ENCODE data around the gene ANKRD6.
"Not testable (repeated sequence)": the region's sequence is repeated elsewhere in the genome, so short reads cannot be mapped to it uniquely, and the experiment has no call there.

The ANKRD6 gene

DNA sequence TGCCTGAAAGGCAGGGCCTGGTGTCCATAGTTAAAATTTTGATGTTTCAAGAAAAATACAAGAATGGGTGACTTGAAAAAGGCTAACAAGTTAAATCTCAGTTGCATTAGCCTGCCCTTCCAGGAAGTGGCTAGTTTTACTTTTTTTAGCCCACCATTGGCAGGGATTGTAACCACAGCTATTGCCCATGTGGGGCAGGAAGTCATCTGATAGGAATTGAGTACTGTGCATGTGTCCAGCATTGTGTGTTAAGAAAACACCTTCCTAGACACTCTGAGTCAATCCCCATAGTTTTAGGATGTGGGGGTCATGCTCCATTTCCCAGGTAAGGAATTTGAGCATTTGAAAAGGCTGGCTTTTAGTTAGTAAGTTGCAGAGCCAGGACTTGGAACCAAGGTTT, 178.7 kb downstream of the ANKRD6 start:
- DNase-seq = no peak

GRCh38 chr6:89612121-89612520, 179.2 kb downstream of the ANKRD6 start:
- no peak for DNase-seq

DNA sequence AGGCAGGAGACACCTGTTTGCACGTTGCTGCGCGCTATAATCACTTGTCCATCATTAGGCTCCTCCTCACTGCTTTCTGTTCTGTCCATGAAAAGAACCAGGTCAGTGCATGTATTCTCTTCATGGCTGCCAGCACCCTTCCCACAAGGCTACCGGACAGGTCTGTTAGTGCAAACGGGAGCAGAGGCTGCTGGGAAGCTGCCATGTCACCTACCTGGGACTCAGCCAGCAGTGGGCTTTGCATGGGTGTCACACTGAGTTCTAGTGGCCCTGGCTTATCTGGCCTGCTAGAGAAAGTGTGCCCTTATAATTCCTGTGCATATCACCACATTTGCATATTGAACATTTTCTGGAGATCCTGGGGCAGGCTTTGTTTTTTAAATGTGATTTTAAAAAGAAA, 180.8 kb downstream of the ANKRD6 start:
- no peak for DNase-seq

DNA sequence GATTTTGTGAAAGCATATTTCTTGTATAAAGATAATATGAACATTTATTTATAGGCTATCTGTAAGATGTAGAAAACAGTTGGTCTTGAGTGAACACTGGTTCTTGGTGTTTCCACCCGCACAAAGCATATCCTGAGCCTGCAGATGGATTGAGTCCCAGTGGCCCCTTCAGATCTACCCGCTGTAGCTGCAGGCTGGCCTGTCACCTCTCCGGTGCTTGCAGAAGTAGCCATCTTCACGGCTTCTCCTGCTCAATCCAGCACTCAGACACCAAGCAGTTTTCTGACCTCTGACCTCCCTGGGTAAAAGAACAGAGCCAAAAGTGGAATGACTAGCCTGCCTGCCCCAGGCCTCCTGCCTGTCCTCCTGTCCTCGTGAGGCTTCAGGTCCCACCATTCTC, 182.9 kb downstream of the ANKRD6 start:
- no peak for DNase-seq

GRCh38 chr6:89616531-89616930, 183.6 kb downstream of the ANKRD6 start:
- no peak for DNase-seq

GRCh38 chr6:89618026-89618425, 185.1 kb downstream of the ANKRD6 start:
- no peak for DNase-seq

DNA sequence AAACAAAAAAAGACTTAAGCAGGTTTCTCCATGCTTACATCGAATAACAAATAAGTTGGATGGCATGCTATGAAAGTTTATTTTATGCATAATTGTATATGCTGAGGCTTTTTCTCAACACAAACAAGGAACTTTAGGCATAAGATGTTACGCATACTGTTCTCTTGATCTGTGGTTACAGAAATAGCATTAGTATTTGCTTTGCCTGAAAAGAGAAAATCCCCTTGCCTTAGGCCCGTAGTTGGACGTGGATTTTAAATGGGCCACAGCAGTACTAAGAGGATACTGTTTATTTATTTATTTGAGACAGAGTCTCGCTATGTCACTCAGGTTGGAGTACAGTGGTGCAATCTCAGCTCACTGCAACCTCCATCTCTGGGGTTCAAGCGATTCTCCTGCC, 186.6 kb downstream of the ANKRD6 start:
- DNase-seq = no peak

DNA sequence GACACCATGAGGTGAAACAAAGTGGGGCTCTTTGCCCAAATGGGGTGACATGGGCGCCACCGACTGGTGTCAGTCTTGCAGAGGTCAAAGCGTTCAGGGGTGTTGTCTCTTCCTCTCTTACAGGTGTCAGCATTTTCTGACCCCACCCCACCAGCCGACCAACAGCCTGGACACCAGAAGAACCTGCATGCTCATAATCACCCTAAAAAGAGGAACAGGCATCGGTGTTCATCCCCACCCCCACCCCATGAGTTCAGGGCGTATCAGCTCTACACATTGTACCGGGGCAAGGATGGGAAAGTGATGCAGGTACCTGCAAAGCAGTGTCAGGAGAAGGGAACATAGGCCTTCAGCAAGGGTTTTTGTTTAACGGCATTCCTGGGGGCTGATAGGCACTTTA, 190.8 kb downstream of the ANKRD6 start:
- DNase-seq = no peak

DNA sequence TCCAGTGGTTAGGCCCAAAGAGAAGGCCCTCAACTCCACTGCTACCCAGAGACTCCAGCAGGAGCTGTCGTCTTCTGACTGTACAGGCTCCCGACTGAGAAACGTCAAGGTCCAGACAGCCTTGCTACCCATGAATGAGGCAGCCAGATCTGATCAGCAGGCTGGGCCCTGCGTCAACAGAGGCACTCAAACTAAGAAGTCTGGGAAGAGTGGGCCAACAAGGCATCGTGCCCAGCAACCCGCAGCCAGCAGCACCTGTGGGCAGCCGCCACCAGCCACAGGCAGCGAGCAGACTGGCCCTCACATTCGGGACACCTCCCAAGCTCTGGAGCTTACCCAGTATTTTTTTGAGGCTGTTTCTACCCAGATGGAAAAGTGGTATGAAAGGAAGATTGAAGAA, 197.5 kb downstream of the ANKRD6 start:
- no peak for DNase-seq

GRCh38 chr6:89636412-89636811, 203.5 kb downstream of the ANKRD6 start:
- DNase-seq = not testable (repeated sequence)

DNA sequence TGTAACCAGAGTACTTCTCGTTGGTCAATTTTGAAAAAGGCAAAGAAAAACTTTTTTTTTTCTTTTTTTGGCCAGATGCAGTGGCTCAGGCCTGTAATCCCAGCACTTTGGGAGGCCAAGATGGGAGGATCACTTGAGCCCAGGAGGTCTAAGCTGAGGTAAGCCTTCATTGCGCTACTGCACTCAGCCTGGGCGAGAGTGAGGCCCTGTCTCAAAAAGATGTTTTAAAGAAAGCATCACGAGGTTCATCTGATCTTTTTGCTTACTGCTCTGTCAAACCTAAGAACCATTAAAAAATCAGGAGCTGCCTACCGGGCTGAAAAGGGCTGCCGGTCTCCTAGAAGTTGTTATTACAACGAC, 205.0 kb downstream of the ANKRD6 start:
- DNase-seq = no peak

- DNase-seq = peak; percentile 87 to 90
Observed at GRCh38 chr6:89638320-89639195, 205.6 kb downstream of the ANKRD6 start, which contains the start of gene LYRM2. TSS of gene LYRM2 (minus strand) at chr6:89638747. CDS start at chr6:89638716, 31 bp downstream.

DNA sequence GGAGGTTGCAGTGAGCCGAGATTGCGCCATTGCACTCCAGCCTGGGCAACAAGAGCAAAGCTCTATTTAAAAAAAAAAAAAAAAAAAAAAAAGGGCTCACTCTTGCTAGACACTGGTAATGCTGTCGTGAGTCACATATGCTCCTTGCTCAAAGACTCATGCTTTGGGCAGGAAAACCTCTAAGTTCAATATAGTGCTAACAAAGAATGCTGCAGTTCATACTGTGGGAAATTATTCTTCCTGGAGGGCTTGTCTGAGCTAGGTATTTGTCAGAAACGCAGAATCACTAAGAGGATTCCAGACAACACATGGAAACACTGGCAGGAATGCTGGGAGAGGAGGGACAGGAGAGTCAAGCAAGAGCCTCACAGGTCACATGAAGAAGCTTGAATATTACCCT, 207.9 kb downstream of the ANKRD6 start:
- no peak for DNase-seq

DNA sequence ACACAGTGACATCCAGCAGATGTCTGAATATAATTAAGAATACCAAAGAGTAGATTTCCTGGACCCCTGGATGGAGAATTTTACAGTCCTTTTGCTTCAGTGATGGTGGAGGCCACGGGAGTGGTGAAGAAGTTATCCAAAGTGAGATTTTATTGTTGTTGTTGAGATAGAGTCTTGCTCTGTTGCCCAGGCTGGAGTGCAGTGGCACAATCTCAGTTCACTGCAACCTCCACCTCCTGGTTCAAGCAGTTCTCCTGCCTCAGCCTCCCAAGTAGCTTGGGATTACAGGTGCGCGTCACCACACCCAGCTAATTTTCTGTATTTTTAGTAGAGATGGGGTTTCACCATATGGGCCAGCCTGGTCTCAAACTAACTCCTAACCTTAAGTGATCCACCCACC, 208.6 kb downstream of the ANKRD6 start:
- not testable (repeated sequence) for DNase-seq

- DNase-seq = no peak
Observed at GRCh38 chr6:89642956-89643355, 210.0 kb downstream of the ANKRD6 start.

DNA sequence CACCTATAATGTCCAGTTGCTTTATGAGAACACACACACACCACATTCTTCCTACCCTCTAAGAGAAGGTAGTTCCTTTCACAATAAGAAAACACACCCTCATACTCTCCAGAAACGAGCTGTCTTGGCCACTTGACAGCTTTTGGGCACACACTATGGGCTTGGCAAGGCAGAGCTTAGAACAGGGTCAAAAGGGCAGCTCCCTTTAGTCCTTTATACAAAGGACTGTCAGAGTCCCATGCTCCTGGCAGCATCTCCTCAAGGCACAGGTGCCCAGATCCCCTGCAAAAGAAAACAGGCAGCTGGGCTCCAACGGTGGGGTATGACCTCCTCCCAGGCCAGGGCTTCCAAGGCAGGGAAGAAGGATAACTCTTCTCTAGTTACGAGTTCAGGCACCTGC, 210.5 kb downstream of the ANKRD6 start:
- no peak for DNase-seq

- no peak for DNase-seq
Observed at GRCh38 chr6:89644864-89645263, 211.9 kb downstream of the ANKRD6 start.

GRCh38 chr6:89649682-89650081, 216.7 kb downstream of the ANKRD6 start:
- DNase-seq = no peak

- DNase-seq = no peak
Observed at GRCh38 chr6:89650579-89650978, 217.6 kb downstream of the ANKRD6 start.

- DNase-seq = no peak
Observed at GRCh38 chr6:89655122-89655521, 222.2 kb downstream of the ANKRD6 start.

DNA sequence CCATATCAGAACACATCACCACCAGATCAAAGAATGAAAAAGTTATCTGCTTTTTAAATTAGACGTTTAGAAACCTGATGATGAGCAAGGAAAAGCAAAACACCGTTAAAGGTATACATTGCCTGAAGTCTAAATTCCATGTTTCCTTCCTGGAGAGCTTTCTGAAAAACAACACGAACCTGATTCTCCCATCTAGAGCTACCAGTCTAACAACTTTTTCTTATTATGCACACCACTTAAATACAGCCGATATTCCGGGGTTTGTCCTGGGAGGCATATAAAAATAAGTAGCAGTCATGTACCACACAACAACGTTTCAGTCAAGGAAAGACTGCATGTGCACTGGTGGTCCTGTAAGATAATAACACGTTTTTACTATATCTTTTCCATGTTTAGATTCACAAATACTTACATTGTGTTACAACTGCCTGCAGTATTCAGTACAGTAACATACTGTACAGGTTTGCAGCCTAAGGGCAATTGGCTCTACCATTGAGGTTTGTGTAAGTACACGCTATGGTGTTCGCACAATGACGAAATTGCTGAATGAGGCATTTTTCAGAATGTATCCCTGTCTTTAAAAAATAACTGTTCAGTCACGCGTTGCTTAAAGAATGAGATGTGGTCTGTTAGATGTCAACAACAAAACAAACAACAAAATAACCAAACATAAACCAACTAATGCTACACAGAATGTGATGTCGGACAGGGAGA, 224.7 kb downstream of the ANKRD6 start:
- no peak for DNase-seq

DNA sequence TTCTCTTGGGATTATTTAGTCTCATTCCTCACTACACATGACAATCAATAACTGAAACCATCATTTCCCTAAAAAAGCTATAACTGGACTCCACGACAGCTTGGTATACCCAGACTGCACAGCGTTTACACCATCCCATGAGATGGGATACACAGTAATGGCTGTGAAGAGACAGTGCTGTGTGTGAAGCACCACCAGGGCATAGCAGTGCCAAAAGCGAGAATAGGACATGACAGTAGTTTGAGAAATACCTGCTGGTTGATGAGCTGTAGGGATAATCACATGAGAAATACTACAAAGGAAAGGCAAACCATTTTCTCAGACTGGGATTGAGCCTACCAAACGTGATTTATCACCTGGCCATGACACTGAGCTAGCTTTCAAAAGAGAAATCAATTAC, 228.0 kb downstream of the ANKRD6 start:
- no peak for DNase-seq

DNA sequence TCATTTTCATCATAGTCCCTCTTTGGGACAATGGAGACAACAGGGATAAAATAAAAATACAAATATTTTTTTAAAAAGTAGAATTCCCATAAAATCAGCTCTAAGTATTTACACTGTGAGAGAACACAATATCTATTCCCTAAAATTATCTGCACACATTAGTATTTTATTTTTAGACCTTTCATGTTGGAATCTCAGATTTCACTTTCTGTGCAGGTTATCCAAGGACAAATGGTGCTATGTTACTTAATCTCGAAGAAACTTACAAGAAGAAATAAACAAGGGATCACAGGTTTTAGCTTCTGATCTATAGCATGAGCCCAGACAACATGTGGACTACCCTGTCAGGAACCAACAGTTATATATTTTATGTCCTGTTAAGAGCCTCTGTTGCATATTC, 228.6 kb downstream of the ANKRD6 start:
- DNase-seq = no peak

- no peak for DNase-seq
Observed at GRCh38 chr6:89662659-89663223, 229.8 kb downstream of the ANKRD6 start.
